NCI-H446 treated with DMSO at 0.1 percent for 48 hours (cell line): ENCODE data around the gene ATF6.
"Not testable (repeated sequence)": the region's sequence is repeated elsewhere in the genome, so short reads cannot be mapped to it uniquely, and the experiment has no call there.

ENCODE experiments used
- DNase-seq: peaks from one replicate; lab custom pipeline; 2025; lab: John Stamatoyannopoulos, UW

The ATF6 gene

DNA sequence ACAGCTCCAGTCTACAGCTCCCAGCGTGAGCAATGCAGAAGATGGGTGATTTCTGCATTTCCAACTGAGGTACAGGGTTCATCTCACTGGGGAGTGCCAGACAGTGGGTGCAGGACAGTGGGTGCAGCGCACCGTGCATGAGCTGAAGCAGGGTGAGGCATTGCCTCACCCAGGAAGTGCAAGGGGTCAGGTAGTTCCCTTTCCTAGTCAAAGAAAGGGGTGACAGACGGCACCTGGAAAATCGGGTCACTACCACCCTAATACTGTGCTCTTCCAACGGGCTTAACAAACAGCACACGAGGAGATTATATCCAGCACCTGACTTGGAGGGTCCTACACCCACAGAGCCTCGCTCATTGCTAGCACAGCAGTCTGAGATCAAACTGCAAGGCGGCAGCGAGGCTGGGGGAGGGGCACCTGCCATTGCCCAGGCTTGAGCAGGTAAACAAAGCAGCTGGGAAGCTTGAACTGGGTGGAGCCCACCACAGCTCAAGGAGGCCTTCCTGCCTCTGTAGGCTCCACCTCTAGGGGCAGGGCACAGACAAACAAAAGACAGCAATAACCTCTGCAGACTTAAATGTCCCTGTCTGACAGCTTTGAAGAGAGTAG is 66.3 kb downstream of the ATF6 start:
- DNase-seq = not testable (repeated sequence)

DNA sequence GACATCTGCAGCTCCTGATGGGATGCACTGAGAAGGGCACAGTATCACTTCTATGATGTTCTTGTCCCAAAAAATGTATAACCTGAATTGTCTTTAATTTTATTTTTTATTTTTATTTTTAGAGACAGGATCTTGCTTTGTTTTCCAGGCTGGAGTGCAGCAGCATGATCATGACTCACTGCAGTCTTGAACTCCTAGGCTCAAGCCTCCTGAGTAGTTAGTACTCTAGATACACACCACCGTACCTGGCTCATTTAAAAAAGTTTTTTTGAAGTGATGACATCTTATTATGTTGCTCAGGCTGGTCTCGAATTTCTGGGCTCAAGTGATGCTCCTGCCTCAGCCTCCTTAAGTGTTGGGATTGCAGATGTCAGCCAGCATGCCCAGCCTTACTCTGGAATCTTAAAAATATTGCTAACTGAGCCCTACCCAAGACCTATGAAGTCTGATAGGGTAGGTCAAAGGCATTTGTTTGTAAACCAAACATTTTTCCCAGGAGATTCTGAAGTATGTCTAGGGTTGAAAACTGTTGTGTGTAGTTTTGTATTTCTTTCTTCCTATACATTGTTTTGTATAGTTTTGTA is 68.9 kb downstream of the ATF6 start:
- DNase-seq = no peak

GRCh38 chr1:161836018-161836417 is 69.9 kb downstream of the ATF6 start:
- no peak for DNase-seq

DNA sequence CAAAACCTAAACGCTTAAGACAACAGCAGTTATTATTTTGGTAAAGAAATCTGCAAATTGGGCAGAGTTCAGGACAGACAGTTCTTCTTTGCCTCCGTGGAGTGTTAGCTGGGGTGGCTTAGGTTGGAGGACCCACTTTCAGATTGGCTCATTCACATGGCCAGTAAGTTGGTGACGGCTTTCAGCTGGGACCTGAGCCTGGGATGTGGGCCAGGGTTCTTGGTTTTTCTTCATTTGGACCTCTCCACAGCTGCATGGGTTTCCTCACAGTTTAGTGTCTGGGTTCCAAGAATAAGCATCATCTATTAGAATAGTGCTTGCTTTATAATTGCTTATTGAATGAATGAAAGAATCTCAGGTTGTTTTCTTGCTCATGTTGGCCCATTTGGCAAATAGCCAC is 72.2 kb downstream of the ATF6 start:
- no peak for DNase-seq

- no peak for DNase-seq
These were observed 72.8 kb downstream of the ATF6 start for GRCh38 chr1:161838885-161839284.

DNA sequence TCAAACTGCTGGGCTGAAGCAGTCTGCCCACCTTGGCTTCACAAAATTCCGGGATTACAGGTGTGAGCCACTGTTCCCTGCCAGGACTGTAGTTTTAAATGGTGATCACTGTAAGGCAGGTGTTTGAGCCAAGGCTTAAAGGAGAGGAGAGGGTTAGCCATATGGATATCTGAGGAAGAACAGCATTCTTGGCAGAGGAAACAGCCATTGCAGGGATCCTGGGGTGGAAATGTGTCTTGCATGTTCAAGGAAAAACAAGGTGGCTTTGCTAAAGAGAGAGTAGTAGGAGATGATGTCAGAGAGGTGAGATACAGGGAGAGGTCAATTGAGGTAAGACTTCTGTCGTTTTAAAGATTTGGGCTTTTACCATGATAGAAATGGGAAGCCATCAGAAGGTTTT is 73.5 kb downstream of the ATF6 start:
- no peak for DNase-seq

DNA sequence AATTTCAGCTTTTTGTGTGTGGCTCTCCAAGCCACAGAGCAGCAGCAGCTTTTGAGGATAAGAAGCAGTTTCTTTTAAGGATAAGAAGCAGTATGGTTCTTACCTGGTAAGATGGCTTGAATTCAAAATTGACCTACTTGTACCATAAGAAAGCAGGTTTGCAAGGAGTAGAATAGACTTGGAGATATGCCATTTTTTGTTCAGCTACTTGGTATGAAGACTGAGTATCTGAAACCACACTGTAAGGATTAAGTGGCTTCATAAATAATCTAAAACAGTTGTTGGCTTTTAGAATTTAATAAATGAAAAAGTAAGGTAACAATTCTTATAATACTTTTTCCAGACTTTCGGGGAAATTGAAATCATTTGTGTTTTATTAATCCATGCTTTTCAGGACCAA is 74.2 kb downstream of the ATF6 start:
- no peak for DNase-seq

- no peak for DNase-seq
These were observed 77.0 kb downstream of the ATF6 start for GRCh38 chr1:161843156-161843555.

- no peak for DNase-seq
These were observed 78.6 kb downstream of the ATF6 start for GRCh38 chr1:161844696-161845095.

GRCh38 chr1:161848676-161849075 is 82.6 kb downstream of the ATF6 start:
- DNase-seq = no peak

DNA sequence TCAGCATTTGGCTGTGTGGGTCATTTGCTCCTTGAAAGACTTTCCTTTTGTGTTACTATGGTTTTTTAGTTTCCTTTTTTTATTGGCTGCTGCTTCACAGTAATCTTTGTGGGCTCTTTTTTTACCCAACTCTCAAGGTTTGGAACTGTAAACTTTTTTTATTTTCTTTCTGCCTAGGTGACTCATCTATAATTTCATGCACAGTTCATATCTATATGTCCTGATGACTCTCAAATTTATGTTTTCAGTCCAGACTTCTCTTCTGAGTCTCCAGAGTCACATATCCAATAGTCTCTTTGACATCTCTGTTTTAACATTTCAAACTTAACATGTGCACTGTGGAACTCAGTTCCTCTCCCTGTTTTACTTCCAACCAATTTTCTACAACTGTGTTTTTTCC is 83.4 kb downstream of the ATF6 start:
- no peak for DNase-seq

GRCh38 chr1:161855260-161855659 is 89.1 kb downstream of the ATF6 start:
- no peak for DNase-seq

DNA sequence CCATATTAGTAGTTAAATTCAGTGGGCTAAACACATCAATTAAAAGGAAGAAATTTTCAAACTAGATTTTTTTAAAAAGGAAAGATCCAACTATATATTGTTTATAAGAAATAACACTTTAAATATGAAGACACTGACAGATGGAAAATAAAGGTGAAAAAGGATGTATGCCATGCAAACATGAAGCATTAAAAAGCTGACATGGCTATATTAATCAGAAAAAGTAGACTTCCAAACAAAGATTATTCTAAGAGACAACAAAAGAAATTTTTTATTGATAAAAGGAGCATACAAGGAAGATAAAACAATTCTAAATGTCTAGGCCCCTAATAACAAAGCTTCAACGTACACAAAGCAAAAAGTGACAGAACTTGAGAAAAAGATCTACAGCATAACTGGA is 92.2 kb downstream of the ATF6 start:
- no peak for DNase-seq

DNA sequence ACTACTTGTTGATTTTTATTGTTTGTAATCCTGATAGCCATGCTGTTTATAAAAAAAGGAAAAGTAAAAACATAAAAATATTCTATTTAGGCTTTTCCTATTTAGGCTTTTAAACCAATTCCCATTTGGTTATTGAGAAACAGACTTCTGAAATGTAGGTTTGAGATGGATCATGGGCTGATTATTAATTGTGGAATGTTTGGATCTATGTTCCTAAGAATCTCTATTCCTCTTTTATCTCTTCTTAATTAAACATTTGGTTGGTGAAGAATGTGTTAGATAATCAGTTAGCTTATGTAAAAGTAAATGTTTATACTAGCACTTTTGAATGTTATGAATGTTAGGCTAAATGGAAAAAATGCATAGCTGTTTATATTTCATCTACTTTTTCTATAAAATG is 97.4 kb downstream of the ATF6 start:
- no peak for DNase-seq

DNA sequence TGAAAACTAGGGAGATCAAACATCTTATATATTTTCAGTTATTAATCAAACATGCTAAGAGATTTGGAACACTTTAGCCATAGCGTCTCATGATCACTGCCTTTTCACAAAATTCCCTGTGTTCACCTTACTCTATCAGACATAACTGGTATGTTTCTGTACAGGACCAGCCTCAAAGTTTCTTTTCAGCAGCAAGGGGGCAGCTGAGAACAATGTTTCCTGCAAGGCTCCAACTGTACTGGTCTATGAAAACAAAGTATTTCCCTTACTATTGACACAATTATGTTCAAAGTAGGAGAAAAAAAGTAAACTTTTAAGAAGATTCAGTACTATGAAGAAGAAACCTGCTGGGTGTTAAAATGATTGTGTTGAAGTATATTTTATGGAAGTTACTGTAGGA is 98.5 kb downstream of the ATF6 start:
- DNase-seq = no peak

- no peak for DNase-seq
These were observed 100.1 kb downstream of the ATF6 start for GRCh38 chr1:161866241-161866640.

GRCh38 chr1:161868832-161869231 is 102.7 kb downstream of the ATF6 start:
- no peak for DNase-seq

GRCh38 chr1:161869291-161869690 is 103.2 kb downstream of the ATF6 start:
- no peak for DNase-seq

GRCh38 chr1:161872506-161872905 is 106.4 kb downstream of the ATF6 start:
- no peak for DNase-seq

- no peak for DNase-seq
These were observed 113.1 kb downstream of the ATF6 start for GRCh38 chr1:161879261-161879660.

DNA sequence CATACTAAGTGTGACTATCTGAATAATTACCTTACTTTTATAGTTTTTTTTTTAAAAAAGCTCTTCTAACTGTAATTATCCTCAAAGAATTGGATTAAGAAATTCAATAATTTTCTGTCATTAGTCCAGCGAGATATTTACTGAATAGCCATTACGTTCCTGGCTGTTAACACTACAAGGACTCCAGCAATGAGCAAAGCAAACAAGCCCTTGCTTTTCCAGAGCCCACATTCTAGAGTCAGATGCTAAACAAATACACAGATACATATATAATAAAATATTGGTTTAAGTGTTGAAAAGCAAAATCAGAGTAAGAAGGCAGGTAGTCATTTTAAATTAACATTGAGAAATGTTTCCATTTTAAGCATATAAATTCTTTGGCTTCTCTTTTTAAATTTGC is 118.4 kb downstream of the ATF6 start:
- no peak for DNase-seq

- DNase-seq = no peak
These were observed 118.9 kb downstream of the ATF6 start for GRCh38 chr1:161885003-161885402.

DNA sequence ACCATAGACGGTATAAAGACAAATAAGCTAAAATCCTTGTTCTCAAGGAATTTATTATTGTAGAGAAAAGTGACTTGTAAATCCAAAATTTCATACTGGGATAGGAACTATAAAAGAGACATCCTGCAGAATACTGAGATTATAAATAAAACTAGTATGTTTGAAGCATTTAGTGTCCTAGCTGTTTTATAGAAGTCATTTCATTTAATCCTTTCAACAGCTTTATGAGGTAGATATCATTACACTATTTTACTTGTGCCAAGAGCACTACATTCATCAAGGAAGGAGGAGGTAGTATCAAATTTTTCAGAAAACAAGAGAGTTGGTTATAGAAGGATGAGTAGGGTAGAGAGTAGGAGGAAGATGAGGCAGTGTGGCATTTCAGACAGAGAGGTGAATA is 119.6 kb downstream of the ATF6 start:
- DNase-seq = no peak

- no peak for DNase-seq
These were observed 120.5 kb downstream of the ATF6 start for GRCh38 chr1:161886589-161886988.
